Panc1 (cell line): ENCODE measurements around the gene ELMO2. TPM values are rescaled to one million over a fixed set of nuclear protein-coding genes. Genes with fewer than 3 reads are reported as not detected.
A peak's percentile ranks its signal among the peaks of the same experiment; 100 is the strongest.

Experiments
- ATAC-seq: fragments of 200-7000 bp; cut with Tn5 transposase; 2 replicates; pipeline ENCODE4 v1.9.1; 2020; ENCODE audit warnings: mild to moderate bottlenecking, moderate library complexity
- BruUV-seq: library from RNA; stranded (reverse); fragments of 400-500 nt; replicated peaks from 2 replicates; lab custom pipeline; 2021; lab: Mats Ljungman, UMichigan
- CTCF ChIA-PET: fragments of 300-600 bp; sonication (Branson Sonifier 250); formaldehyde crosslinking; loops from one replicate; lab custom pipeline; 2022; ENCODE audit warnings: antibody characterized with exemption; lab: Charles Lee
- POLR2A ChIA-PET: fragments of 300-600 bp; sonication (Branson Sonifier 250); formaldehyde crosslinking; loops from one replicate; lab custom pipeline; 2022; ENCODE audit warnings: antibody characterized with exemption; lab: Charles Lee
- DNase-seq: peaks from one replicate; pipeline ENCODE4 v3.0.0-alpha.2; 2010; ENCODE audit warnings: low read depth, low spot score
- H3K27ac ChIP-seq: 2 replicates; pipeline ENCODE4 v1.5.1; 2011; ENCODE audit warnings: mild to moderate bottlenecking, low read length, inconsistent platforms
- H3K27me3 ChIP-seq: fragments of 200-500 bp; sonication (Bioruptor generic); 2 replicates; pipeline ENCODE4 v1.6.0; 2014; ENCODE audit warnings: low read length, inconsistent platforms; ENCODE audit not compliant: control insufficient read depth, insufficient read depth
- H3K36me3 ChIP-seq: fragments of 200-500 bp; sonication (Bioruptor generic); 2 replicates; pipeline ENCODE4 v1.5.1; 2014; ENCODE audit warnings: inconsistent platforms, mild to moderate bottlenecking, low read length, moderate library complexity; ENCODE audit not compliant: control insufficient read depth, insufficient read depth
- H3K4me1 ChIP-seq: 2 replicates; pipeline ENCODE4 v1.5.1; 2011; ENCODE audit warnings: inconsistent platforms, mild to moderate bottlenecking, low read length, moderate library complexity; ENCODE audit not compliant: control insufficient read depth, insufficient read depth
- H3K4me3 ChIP-seq, 2 experiments: 2 replicates each; pipeline ENCODE4 v1.5.1; 2011 to 2012; ENCODE audit warnings: low read depth in 2 of 2, low read length in 2 of 2, mild to moderate bottlenecking in 2 of 2, inconsistent platforms in 1 of 2, moderate library complexity in 1 of 2
- H3K9me3 ChIP-seq: fragments of 200-500 bp; sonication (Bioruptor generic); 2 replicates; pipeline ENCODE4 v1.5.1; 2014; ENCODE audit warnings: low read depth, mild to moderate bottlenecking, inconsistent platforms, low read length, moderate library complexity; ENCODE audit not compliant: control insufficient read depth, insufficient read depth
- POLR2AphosphoS5 ChIP-seq: IDR thresholded peaks from 2 replicates; pipeline ENCODE4 v1.6.1; 2012; ENCODE audit warnings: mild to moderate bottlenecking, low read depth, low read length, moderate library complexity
- REST ChIP-seq, 2 experiments: IDR thresholded peaks; 2 replicates each; pipeline ENCODE4 v1.6.1; 2011 to 2012; ENCODE audit warnings: low read depth in 2 of 2, control low read depth in 1 of 2, low read length in 1 of 2, mild to moderate bottlenecking in 1 of 2, moderate library complexity in 1 of 2; ENCODE audit not compliant: insufficient read depth in 1 of 2
- SIN3A ChIP-seq: IDR thresholded peaks from 2 replicates; pipeline ENCODE4 v1.6.1; 2012; ENCODE audit warnings: low read depth, mild to moderate bottlenecking, low read length, moderate library complexity, borderline replicate concordance; ENCODE audit not compliant: insufficient read depth
- TCF7L2 ChIP-seq: IDR thresholded peaks from 2 replicates; pipeline ENCODE4 v1.6.1; 2011; ENCODE audit warnings: mild to moderate bottlenecking, low read depth, low read length, inconsistent platforms
- in situ Hi-C: cut with HindIII; loops from 2 replicates; pipeline ENCODE4 v1.10.0; 2016; ENCODE audit warnings: low sequenced_read_pairs, low pct_unique_long_range_greater_than_20kb
- intact Hi-C: fragments of 100-400 bp; cut with micrococcal nuclease; formaldehyde crosslinking; loops from one replicate; pipeline ENCODE4 v1.10.0; 2022; ENCODE audit not compliant: unreplicated experiment
- total RNA-seq: library from RNA; stranded (reverse); gene quantifications from one replicate; pipeline ENCODE4 v1.2.1, GENCODE V29; 2021; ENCODE audit not compliant: unreplicated experiment
- TF ChIP-seq, protein P1 (sequence below): fragments of 450-650 bp; IDR thresholded peaks from 2 replicates; pipeline ENCODE4 v1.5.1; 2017; ENCODE audit warnings: mild to moderate bottlenecking

ELMO2 gene
- total RNA-seq, 1 experiment from 2014 or later: 40.4 TPM

DNA sequence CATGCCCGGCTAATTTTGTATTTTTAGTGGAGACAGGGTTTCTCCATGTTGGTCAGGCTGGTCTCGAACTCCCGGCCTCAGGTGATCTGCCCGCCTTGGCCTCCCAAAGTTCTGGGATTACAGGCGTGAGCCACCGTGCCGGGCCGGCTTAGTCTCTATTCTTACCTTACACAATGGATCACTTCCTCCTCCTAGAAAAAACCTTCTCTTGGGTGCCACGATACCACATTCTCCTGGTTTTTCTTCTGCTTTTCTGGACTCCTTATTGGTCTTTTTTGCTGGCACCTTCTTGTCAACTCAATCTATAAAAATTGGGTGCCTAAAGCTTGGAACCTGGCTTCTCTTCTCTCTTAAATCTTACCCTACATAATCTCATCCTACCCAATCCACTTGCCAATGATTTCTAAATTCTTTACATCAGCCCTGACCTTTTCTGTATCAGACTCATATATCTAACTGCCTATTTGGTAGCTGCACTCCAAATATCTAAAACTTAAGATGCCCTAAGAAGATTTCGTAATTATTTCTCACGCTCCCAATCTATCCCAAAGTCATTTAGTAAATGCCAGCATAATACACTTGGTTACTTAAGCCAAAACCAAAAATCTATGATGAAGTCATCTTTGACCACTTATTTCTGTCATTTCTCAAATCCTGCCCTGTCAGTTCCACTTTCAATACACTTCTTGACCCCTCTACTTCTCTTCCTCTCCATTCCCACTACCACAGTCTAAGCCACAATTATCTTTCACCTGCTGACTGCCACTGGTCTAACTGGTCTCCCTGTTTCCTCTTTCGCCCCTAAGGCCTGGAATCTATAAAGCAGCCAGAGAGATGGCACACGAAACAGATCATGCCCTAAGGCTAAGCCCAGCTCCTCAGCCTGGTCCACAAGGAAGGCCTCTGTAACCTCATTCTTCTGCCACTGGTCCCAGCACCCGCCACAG, 43.2 kb downstream of the ELMO2 start:
- H3K9me3 ChIP-seq: no peaks in the 10 kb centered on the region
- in situ Hi-C loops (no loop called here), intact Hi-C loops (no loop called here)
- CTCF ChIA-PET: interaction anchor here (0.5 kb wide), 1 partner anchor 375 kb away, joined by 5 read pairs; no protein-coding TSS in a partner anchor
- ATAC-seq (no peak), DNase-seq (no peak)
- H3K27me3 ChIP-seq: no peaks in the 10 kb centered on the region
- POLR2A ChIA-PET: no interaction called here
- TF ChIP-seq TCF7L2 (no peak), POLR2AphosphoS5 (no peak), SIN3A (no peak), REST (IDR thresholded peaks at IDR 0.05; ENCODE audit: insufficient read depth in 1 of 2, low read depth in 2 of 2, low read length in 1 of 2) (no peak)
- TF ChIP-seq, protein P1, sequence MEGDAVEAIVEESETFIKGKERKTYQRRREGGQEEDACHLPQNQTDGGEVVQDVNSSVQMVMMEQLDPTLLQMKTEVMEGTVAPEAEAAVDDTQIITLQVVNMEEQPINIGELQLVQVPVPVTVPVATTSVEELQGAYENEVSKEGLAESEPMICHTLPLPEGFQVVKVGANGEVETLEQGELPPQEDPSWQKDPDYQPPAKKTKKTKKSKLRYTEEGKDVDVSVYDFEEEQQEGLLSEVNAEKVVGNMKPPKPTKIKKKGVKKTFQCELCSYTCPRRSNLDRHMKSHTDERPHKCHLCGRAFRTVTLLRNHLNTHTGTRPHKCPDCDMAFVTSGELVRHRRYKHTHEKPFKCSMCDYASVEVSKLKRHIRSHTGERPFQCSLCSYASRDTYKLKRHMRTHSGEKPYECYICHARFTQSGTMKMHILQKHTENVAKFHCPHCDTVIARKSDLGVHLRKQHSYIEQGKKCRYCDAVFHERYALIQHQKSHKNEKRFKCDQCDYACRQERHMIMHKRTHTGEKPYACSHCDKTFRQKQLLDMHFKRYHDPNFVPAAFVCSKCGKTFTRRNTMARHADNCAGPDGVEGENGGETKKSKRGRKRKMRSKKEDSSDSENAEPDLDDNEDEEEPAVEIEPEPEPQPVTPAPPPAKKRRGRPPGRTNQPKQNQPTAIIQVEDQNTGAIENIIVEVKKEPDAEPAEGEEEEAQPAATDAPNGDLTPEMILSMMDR: no peak
- H3K27ac ChIP-seq: peak overlapping the region; percentile 86
- BruUV-seq: TSS peak; percentile 77
- H3K36me3 ChIP-seq: peaks cover 3% of the 10 kb centered on the region; the same call in 1 of the 2 replicates
- peak overlapping the region; percentile 81 to 95 for H3K4me3 ChIP-seq
- H3K4me1 ChIP-seq: 0 out of 2 replicates have a peak, but pooled peaks cover 4% of the 10 kb centered on the region

GRCh38 chr20:46361811-46362210, 44.6 kb downstream of the ELMO2 start:
- POLR2A ChIA-PET: no interaction called here
- Histone ChIP-seq H3K4me1 (0 out of 2 replicates have a peak, but pooled peaks cover 4% of the 10 kb centered on the region), H3K4me3 (no peak overlapping the region), H3K27ac (no peak overlapping the region), H3K27me3 (no peaks in the 10 kb centered on the region), H3K9me3 (no peaks in the 10 kb centered on the region), H3K36me3 (no peaks in the 10 kb centered on the region; the same call in 1 of the 2 replicates)
- no peak for ATAC-seq
- in situ Hi-C loops (no loop called here), intact Hi-C loops (no loop called here)
- no TSS peak for BruUV-seq
- TF ChIP-seq TCF7L2 (no peak), SIN3A (no peak), REST (IDR thresholded peaks at IDR 0.05; ENCODE audit: insufficient read depth in 1 of 2, low read depth in 2 of 2, low read length in 1 of 2) (no peak), POLR2AphosphoS5 (no peak)
- TF ChIP-seq, protein P1: no peak
- DNase-seq: no peak
- CTCF ChIA-PET: no interaction called here
